Hair follicle dermal papilla cell (primary cell): ENCODE measurements around the gene TGFB2. TPM values are rescaled to one million over a fixed set of nuclear protein-coding genes. Genes with fewer than 3 reads are reported as not detected.

Source experiments
- small RNA-seq: library from RNA; depleted of rRNA; stranded (forward); fragments of <200 nt; gene quantifications from one replicate; pipeline ENCODE3, GENCODE V24; 2012
- total RNA-seq: library from RNA; depleted of rRNA; stranded (reverse); fragments of >200 nt; gene quantifications from 2 replicates; pipeline ENCODE4 v1.2.3, GENCODE V29; 2012

The TGFB2 gene
- total RNA-seq: 17.0 and 19.5 TPM in 2 replicates

GRCh38 chr1:218344814-218345672 lies at the start of gene TGFB2:
Gene TGFB2, plus strand, starts transcription at chr1:218345336. Its CDS starts 1,366 bp downstream, at chr1:218346702.

Small RNA genes lying within 50 kb of the gene (small RNA-seq; reads per million reads assigned to genes)
- not detected for gene AC096638.1

Other genes with a start within 250 kb of the TGFB2 start
- 6.3 and 6.8 TPM in 2 replicates for gene RRP15, start 60.0 kb upstream of the TGFB2 start, total RNA-seq